Measurements from ENCODE around the gene RUFY3. TPM values are rescaled to one million over a fixed set of nuclear protein-coding genes. Genes with fewer than 3 reads are reported as not detected.
"Not testable (repeated sequence)": the region's sequence is repeated elsewhere in the genome, so short reads cannot be mapped to it uniquely, and the experiment has no call there.

RUFY3 gene
- polyA plus RNA-seq, 3 donors = 11.1 to 37.3 (median 12.5) TPM

- Histone ChIP-seq H4K20me1 (ENCODE audit: insufficient read depth, low read length) (no peaks in the 10 kb centered on the region), H3K4me2 (replicated peaks; ENCODE audit: extremely low read depth, low read length, poor library complexity, severe bottlenecking) (no peak overlapping the region)
- H3K27ac Mint-ChIP-seq = no peak overlapping the region
These were observed 46.7 kb downstream of the RUFY3 start for GRCh38 chr4:70768301-70768948.

GRCh38 chr4:70769396-70769795 lies 47.6 kb downstream of the RUFY3 start:
- H3K36me3 Mint-ChIP-seq = peaks cover 41 to 58% of the 10 kb centered on the region in 2 donors
- H3K36me3 ChIP-seq (replicated peaks in 1 of 2; ENCODE audit: control insufficient read depth in 1 of 2, insufficient read depth in 2 of 2, low read length in 2 of 2) = peaks cover 27 to 55% of the 10 kb centered on the region in 2 donors
- H2AFZ ChIP-seq (ENCODE audit: insufficient read depth, low read depth, low read length, poor library complexity, severe bottlenecking); H3K4me3 ChIP-seq (replicated peaks in 1 of 3; ENCODE audit: low read depth in 2 of 3, low read length in 3 of 3); H3K4me1 ChIP-seq (ENCODE audit: control insufficient read depth in 1 of 2, insufficient read depth in 2 of 2, low read length in 2 of 2); H4K20me1 ChIP-seq (ENCODE audit: insufficient read depth, low read length); H3K79me2 ChIP-seq (ENCODE audit: insufficient read depth, low read length); DNase-seq; H3K9ac ChIP-seq (ENCODE audit: insufficient read depth, low read length, poor library complexity, severe bottlenecking); H3K27ac ChIP-seq (ENCODE audit: low read depth in 1 of 2, low read length in 2 of 2); H3K27me3 Mint-ChIP-seq (ENCODE audit: low read depth in 3 of 3); H3K9me3 ChIP-seq (replicated peaks in 1 of 2; ENCODE audit: control insufficient read depth in 1 of 2, insufficient read depth in 1 of 2, low read length in 2 of 2); H3K4me3 Mint-ChIP-seq; H3K9me3 Mint-ChIP-seq; H3K4me2 ChIP-seq (replicated peaks; ENCODE audit: extremely low read depth, low read length, poor library complexity, severe bottlenecking); intact Hi-C loops (cut with micrococcal nuclease); H3K27ac Mint-ChIP-seq; H3K4me1 Mint-ChIP-seq; H3K27me3 ChIP-seq (ENCODE audit: control insufficient read depth in 2 of 2, insufficient read depth in 2 of 2, low read length in 2 of 2): not testable (repeated sequence)
- no CpG with 5 or more reads among the region's 1 CpG for WGBS (ENCODE audit: insufficient coverage)

More at GRCh38 chr4:70768301-70768948, 46.7 kb downstream of the RUFY3 start:
- Mint-ChIP-seq H3K36me3 (peaks cover 47 to 67% of the 10 kb centered on the region in 2 donors), H3K27me3 (ENCODE audit: low read depth in 3 of 3) (no peaks in the 10 kb centered on the region), H3K4me3 (no peak overlapping the region), H3K4me1 (peaks cover 4% of the 10 kb centered on the region), H3K9me3 (peaks cover 0 to 3% (median 0%) of the 10 kb centered on the region in 7 donors)
- no peak for DNase-seq
- intact Hi-C loops (cut with micrococcal nuclease) = no loop called here
- H3K79me2 ChIP-seq (ENCODE audit: insufficient read depth, low read length) = no peaks in the 10 kb centered on the region
- H3K27me3 ChIP-seq (ENCODE audit: control insufficient read depth in 2 of 2, insufficient read depth in 2 of 2, low read length in 2 of 2) = no peaks in the 10 kb centered on the region
- TF ChIP-seq CTCF (IDR thresholded peaks at IDR 0.05) = no peak
- no peak overlapping the region for H3K9ac ChIP-seq (ENCODE audit: insufficient read depth, low read length, poor library complexity, severe bottlenecking)
- no peak overlapping the region for H3K27ac ChIP-seq (ENCODE audit: low read depth in 1 of 2, low read length in 2 of 2)
- WGBS (ENCODE audit: insufficient coverage) = 100% methylated on average over 1 of the region's 3 CpGs
- H2AFZ ChIP-seq (ENCODE audit: insufficient read depth, low read depth, low read length, poor library complexity, severe bottlenecking) = no peak overlapping the region
- H3K9me3 ChIP-seq (replicated peaks in 1 of 2; ENCODE audit: control insufficient read depth in 1 of 2, insufficient read depth in 1 of 2, low read length in 2 of 2) = no peaks in the 10 kb centered on the region
- peaks cover 27 to 65% of the 10 kb centered on the region in 2 donors for H3K36me3 ChIP-seq (replicated peaks in 1 of 2; ENCODE audit: control insufficient read depth in 1 of 2, insufficient read depth in 2 of 2, low read length in 2 of 2)
- H3K4me1 ChIP-seq (ENCODE audit: control insufficient read depth in 1 of 2, insufficient read depth in 2 of 2, low read length in 2 of 2) = peaks cover 4% of the 10 kb centered on the region in 2 donors
- H3K4me3 ChIP-seq (replicated peaks in 1 of 3; ENCODE audit: low read depth in 2 of 3, low read length in 3 of 3) = no peak overlapping the region

Data from CD14-positive monocyte (primary cell).